Measurements from ENCODE around the gene CDH4. TPM values are rescaled to one million over a fixed set of nuclear protein-coding genes. Genes with fewer than 3 reads are reported as not detected.

CDH4 gene
- polyA plus RNA-seq, 1 donor (not counting 4 experiments of a cell fraction or from before 2014, with no cell fraction given) = 2.2 TPM

DNA sequence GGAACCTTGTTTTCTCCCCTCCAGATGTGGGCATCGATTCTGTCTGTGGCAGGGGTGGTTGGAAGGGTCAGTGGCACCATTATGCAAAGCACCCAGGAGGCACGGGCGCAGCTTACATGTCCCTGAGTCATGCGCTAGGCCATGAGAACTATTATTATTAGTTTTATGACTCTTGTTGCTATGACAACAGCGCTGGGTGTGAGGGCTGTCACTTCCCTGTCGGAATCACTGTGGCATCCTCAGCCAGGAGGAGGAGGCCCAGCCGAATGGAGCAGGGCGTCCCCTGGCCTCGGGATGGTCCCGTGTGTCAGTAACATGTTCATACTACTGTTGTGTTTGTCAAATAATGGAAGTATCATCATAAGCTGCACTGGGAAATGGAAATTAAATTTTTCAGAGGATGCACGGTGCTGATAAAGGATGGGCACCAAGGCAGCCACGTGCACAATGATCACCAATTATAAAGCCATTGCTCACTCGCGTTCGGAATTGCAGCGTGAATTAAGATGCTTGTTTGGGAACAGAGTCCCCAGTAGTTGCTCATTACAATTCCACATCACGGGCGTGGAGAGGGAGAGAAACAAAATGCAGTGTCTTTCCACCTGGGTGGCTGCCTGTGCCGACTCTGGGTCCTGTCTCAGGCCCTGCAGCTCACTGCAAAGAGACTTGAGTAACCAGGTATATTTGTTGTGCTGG lies 247.9 kb downstream of the CDH4 start:
- H2AFZ ChIP-seq (ENCODE audit: control insufficient read depth, low read length) = no peak overlapping the region
- no peak overlapping the region for H3K4me3 ChIP-seq (ENCODE audit: control insufficient read depth in 2 of 3, extremely low read depth in 1 of 3, insufficient read depth in 2 of 3, low read depth in 1 of 3, low read length in 3 of 3)
- no peaks in the 10 kb centered on the region for H3K27me3 ChIP-seq (ENCODE audit: control insufficient read depth, extremely low read depth, insufficient read depth, low read length)
- no peaks in the 10 kb centered on the region for H3K9me3 ChIP-seq (ENCODE audit: control insufficient read depth, low read depth, low read length)
- no peak for DNase-seq (ENCODE audit: low read depth, low spot score)
- no peak for TF ChIP-seq EZH2 (IDR thresholded peaks at IDR 0.05; ENCODE audit: low read length)
- TF ChIP-seq, protein P1, sequence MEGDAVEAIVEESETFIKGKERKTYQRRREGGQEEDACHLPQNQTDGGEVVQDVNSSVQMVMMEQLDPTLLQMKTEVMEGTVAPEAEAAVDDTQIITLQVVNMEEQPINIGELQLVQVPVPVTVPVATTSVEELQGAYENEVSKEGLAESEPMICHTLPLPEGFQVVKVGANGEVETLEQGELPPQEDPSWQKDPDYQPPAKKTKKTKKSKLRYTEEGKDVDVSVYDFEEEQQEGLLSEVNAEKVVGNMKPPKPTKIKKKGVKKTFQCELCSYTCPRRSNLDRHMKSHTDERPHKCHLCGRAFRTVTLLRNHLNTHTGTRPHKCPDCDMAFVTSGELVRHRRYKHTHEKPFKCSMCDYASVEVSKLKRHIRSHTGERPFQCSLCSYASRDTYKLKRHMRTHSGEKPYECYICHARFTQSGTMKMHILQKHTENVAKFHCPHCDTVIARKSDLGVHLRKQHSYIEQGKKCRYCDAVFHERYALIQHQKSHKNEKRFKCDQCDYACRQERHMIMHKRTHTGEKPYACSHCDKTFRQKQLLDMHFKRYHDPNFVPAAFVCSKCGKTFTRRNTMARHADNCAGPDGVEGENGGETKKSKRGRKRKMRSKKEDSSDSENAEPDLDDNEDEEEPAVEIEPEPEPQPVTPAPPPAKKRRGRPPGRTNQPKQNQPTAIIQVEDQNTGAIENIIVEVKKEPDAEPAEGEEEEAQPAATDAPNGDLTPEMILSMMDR (optimal IDR thresholded peaks at IDR 0.05 in 1 of 3, IDR thresholded peaks at IDR 0.05 in 1 of 3, conservative IDR thresholded peaks at IDR 0.05 in 1 of 3; ENCODE audit: extremely low read depth in 1 of 3, insufficient read depth in 2 of 3, low read length in 3 of 3) = no peak
- no peaks in the 10 kb centered on the region for H3K79me2 ChIP-seq (ENCODE audit: control insufficient read depth, insufficient read depth, low read length)
- peaks cover 2% of the 10 kb centered on the region for H3K9me1 ChIP-seq (ENCODE audit: control insufficient read depth, extremely low read depth, insufficient read depth, low read length)
- H3K9ac ChIP-seq (ENCODE audit: control insufficient read depth, extremely low read depth, insufficient read depth, low read length) = no peak overlapping the region
- H3K27ac ChIP-seq (ENCODE audit: control insufficient read depth, insufficient read depth, low read length) = no peak overlapping the region
- dilution Hi-C loops (cut with MboI; ENCODE audit: extremely low pct_ligation_motif_present, low sequenced_read_pairs) = no loop called here
- peaks cover 14% of the 10 kb centered on the region for H4K20me1 ChIP-seq (ENCODE audit: control insufficient read depth, extremely low read depth, insufficient read depth, low read length)
- no peaks in the 10 kb centered on the region for H3K4me1 ChIP-seq (ENCODE audit: control insufficient read depth, extremely low read depth, insufficient read depth, low read length)
- H3K4me2 ChIP-seq (ENCODE audit: control insufficient read depth, extremely low read depth, insufficient read depth, low read depth, low read length) = no peak overlapping the region
- FAIRE-seq = no peak
- H3K36me3 ChIP-seq (ENCODE audit: control insufficient read depth in 2 of 2, extremely low read depth in 1 of 2, insufficient read depth in 2 of 2, low read length in 2 of 2) = no peaks in the 10 kb centered on the region

DNA sequence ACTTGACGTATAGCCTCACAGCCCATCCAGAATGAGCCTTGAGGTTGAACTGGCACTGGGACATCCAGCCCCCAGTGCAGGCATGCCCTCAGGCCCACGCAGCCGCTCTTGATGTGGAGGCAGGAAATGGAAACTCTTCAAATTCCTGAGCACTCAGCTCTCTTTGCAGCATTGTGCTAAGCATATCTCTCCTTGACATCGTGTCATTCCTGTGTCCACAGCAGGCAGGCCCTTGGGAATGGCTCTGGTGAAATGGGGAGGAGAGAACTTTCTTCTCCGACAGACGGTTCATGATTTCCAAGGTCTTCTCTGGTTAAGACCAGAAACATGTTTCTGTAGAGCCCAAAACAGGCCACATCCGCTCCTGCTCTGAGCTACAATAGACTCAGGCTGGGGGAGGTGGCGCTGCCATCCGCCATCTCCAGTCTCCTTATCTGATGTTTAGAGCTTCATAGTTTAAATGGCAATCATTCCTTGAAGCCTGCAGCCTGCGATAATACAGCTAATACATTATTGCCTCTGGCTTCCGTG lies 248.8 kb downstream of the CDH4 start:
- H3K4me2 ChIP-seq (ENCODE audit: control insufficient read depth, extremely low read depth, insufficient read depth, low read depth, low read length) = no peak overlapping the region
- H2AFZ ChIP-seq (ENCODE audit: control insufficient read depth, low read length) = no peak overlapping the region
- dilution Hi-C loops (cut with MboI; ENCODE audit: extremely low pct_ligation_motif_present, low sequenced_read_pairs) = no loop called here
- H3K27me3 ChIP-seq (ENCODE audit: control insufficient read depth, extremely low read depth, insufficient read depth, low read length) = no peaks in the 10 kb centered on the region
- no peaks in the 10 kb centered on the region for H3K36me3 ChIP-seq (ENCODE audit: control insufficient read depth in 2 of 2, extremely low read depth in 1 of 2, insufficient read depth in 2 of 2, low read length in 2 of 2)
- peaks cover 13% of the 10 kb centered on the region for H4K20me1 ChIP-seq (ENCODE audit: control insufficient read depth, extremely low read depth, insufficient read depth, low read length)
- no peak for TF ChIP-seq EZH2 (IDR thresholded peaks at IDR 0.05; ENCODE audit: low read length)
- TF ChIP-seq, protein P1 (optimal IDR thresholded peaks at IDR 0.05 in 1 of 3, IDR thresholded peaks at IDR 0.05 in 1 of 3, conservative IDR thresholded peaks at IDR 0.05 in 1 of 3; ENCODE audit: extremely low read depth in 1 of 3, insufficient read depth in 2 of 3, low read length in 3 of 3) = no peak
- DNase-seq (ENCODE audit: low read depth, low spot score) = no peak
- peaks cover 2% of the 10 kb centered on the region for H3K9me1 ChIP-seq (ENCODE audit: control insufficient read depth, extremely low read depth, insufficient read depth, low read length)
- H3K9ac ChIP-seq (ENCODE audit: control insufficient read depth, extremely low read depth, insufficient read depth, low read length) = no peak overlapping the region
- no peak overlapping the region for H3K27ac ChIP-seq (ENCODE audit: control insufficient read depth, insufficient read depth, low read length)
- no peaks in the 10 kb centered on the region for H3K4me1 ChIP-seq (ENCODE audit: control insufficient read depth, extremely low read depth, insufficient read depth, low read length)
- H3K4me3 ChIP-seq (ENCODE audit: control insufficient read depth in 2 of 3, extremely low read depth in 1 of 3, insufficient read depth in 2 of 3, low read depth in 1 of 3, low read length in 3 of 3) = no peak overlapping the region
- no peaks in the 10 kb centered on the region for H3K9me3 ChIP-seq (ENCODE audit: control insufficient read depth, low read depth, low read length)
- FAIRE-seq = no peak
- H3K79me2 ChIP-seq (ENCODE audit: control insufficient read depth, insufficient read depth, low read length) = no peaks in the 10 kb centered on the region

Measured in keratinocyte (primary cell).